Retinal pigment epithelial cell (primary cell): Measurements from ENCODE around the gene ODF2L.

Source experiments
- DNase-seq: peaks from one replicate; pipeline ENCODE4 v3.0.0-alpha.2; 2010; ENCODE audit warnings: low read depth
- H3K4me3 ChIP-seq: 2 replicates; pipeline ENCODE4 v1.5.1; 2011; ENCODE audit warnings: mild to moderate bottlenecking, low read length, control low read depth, moderate library complexity
- CTCF ChIP-seq: conservative IDR thresholded peaks from 2 replicates; pipeline ENCODE4 v1.5.1; 2011; ENCODE audit warnings: low read depth, low read length, control low read depth, inconsistent platforms

Gene ODF2L

DNA sequence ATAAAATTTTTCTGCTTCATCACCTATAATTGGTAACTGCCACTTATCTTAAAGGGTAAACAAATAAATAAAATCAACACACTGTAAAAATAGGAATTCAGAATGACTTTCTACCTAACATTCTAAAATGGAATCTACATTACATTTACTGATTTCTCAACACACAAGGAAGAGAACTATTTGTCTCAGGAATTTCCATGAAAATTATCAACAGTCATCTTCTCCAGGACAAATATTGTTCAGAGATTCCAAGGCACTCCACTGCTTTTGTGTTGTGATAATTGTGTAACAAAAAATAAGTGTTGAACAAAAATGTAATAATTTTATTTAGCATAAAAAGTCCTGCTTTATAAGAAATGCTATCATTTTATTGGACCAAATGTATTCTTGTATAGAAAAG lies 7.3 kb downstream of the ODF2L start:
- DNase-seq: no peak
- TF ChIP-seq CTCF: no peak
- no peak overlapping the region for H3K4me3 ChIP-seq

GRCh38 chr1:86387916-86388627 lies 8.1 kb downstream of the ODF2L start:
- no peak overlapping the region for H3K4me3 ChIP-seq
- no peak for TF ChIP-seq CTCF
- DNase-seq: no peak

GRCh38 chr1:86382878-86383277 lies 13.2 kb downstream of the ODF2L start:
- TF ChIP-seq CTCF: no peak
- no peak overlapping the region for H3K4me3 ChIP-seq
- no peak for DNase-seq

DNA sequence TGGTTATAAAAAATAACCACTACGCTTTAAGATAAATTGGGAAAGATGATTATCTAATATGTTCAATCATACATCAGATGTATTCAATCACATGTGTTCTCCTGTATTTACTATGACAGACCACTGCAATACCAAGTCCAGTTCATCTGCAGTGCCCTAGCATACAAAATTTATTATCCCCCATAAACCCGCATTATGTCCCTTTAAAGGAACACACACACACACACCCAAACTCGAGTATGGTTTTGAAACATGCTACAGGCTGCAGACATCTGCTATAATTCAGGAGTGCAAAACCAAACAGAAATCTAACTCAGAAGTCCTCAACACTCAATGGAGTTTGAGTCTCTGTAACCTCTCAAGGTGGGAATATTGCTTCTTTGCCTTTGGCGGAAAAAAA lies 14.9 kb downstream of the ODF2L start:
- no peak overlapping the region for H3K4me3 ChIP-seq
- no peak for TF ChIP-seq CTCF
- DNase-seq: no peak

DNA sequence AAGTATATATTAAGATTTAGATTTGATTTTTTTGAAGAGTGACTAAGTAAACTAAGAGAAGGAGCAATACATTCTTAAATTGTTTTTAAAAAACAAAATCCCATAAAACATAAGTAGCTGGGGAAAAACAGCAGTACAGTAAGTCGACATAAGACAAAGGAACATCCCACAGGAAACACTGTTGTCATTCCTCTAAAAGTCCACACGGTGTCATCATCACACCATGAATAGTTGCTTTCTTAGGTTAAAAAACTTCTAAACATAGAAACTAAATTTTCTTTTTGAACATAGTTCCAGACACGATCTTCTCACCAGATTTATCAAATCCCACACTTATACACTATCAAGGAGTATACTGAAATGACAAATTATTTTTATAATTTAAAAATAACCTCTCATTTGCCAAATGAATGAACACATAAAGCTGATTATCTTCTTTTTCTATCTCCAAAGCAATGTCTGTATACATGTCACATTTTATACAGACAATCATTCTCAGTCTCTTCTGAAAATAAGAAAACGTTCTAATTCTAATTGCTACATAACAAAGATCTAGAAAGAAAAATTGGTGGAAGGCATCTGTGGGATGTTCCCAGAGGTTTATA lies 15.8 kb downstream of the ODF2L start:
- peak; percentile 43 for DNase-seq
- TF ChIP-seq CTCF: peak; percentile 71
- H3K4me3 ChIP-seq: no peak overlapping the region

- TF ChIP-seq CTCF: no peak
- H3K4me3 ChIP-seq: no peak overlapping the region
- no peak for DNase-seq
Observed at GRCh38 chr1:86378813-86379212, 17.3 kb downstream of the ODF2L start.

- DNase-seq: no peak
- TF ChIP-seq CTCF: no peak
- H3K4me3 ChIP-seq: no peak overlapping the region
Observed at GRCh38 chr1:86377341-86377740, 18.8 kb downstream of the ODF2L start.
